PC-3 (cell line): Measurements from ENCODE around the gene CRLF2. TPM values are rescaled to one million over a fixed set of nuclear protein-coding genes. Genes with fewer than 3 reads are reported as not detected.

Experiments
- ATAC-seq: fragments of 200-7000 bp; cut with Tn5 transposase; 2 replicates; pipeline ENCODE4 v1.9.1; 2020; ENCODE audit warnings: mild to moderate bottlenecking, moderate library complexity
- BruUV-seq: library from RNA; stranded (reverse); fragments of 400-500 nt; replicated peaks from 2 replicates; lab custom pipeline; 2021; lab: Mats Ljungman, UMichigan
- CTCF ChIA-PET: fragments of 300-600 bp; sonication (Branson Sonifier 250); formaldehyde crosslinking; loops from one replicate; lab custom pipeline; 2022; ENCODE audit warnings: antibody characterized with exemption; lab: Charles Lee
- POLR2A ChIA-PET: fragments of 300-600 bp; sonication (Branson Sonifier 250); formaldehyde crosslinking; loops from one replicate; lab custom pipeline; 2022; ENCODE audit warnings: antibody characterized with exemption; ENCODE audit not compliant: unreplicated experiment; lab: Charles Lee
- DNase-seq: peaks from one replicate; pipeline ENCODE4 v3.0.0-alpha.2; 2015
- H2AFZ ChIP-seq: fragments of 300-600 bp; sonication (generic); 2 replicates; pipeline ENCODE4 v1.6.0; 2016; ENCODE audit warnings: antibody characterized with exemption, low read length
- H3F3A ChIP-seq: fragments of 300-600 bp; sonication (generic); one replicate; pipeline ENCODE4 v1.6.0; 2017; ENCODE audit warnings: antibody characterized with exemption, low read length, control low read depth, mild to moderate bottlenecking; ENCODE audit not compliant: unreplicated experiment
- H3K27ac ChIP-seq: fragments of 300-600 bp; sonication (generic); 2 replicates; pipeline ENCODE4 v1.5.1; 2016; ENCODE audit warnings: mild to moderate bottlenecking, low read length
- H3K27me3 ChIP-seq: fragments of 300-600 bp; sonication (generic); 2 replicates; pipeline ENCODE4 v1.6.1; 2016; ENCODE audit warnings: low read length, mixed read lengths
- H3K36me3 ChIP-seq: fragments of 300-600 bp; sonication (generic); 2 replicates; pipeline ENCODE4 v1.6.1; 2016; ENCODE audit warnings: low read depth, mixed run types, low read length, mixed read lengths
- H3K4me1 ChIP-seq: fragments of 300-600 bp; sonication (generic); 2 replicates; pipeline ENCODE4 v1.5.1; 2016; ENCODE audit warnings: low read length; ENCODE audit not compliant: insufficient read depth
- H3K4me2 ChIP-seq: fragments of 300-600 bp; sonication (generic); 2 replicates; pipeline ENCODE4 v1.6.0; 2016; ENCODE audit warnings: low read length
- H3K4me3 ChIP-seq: fragments of 300-600 bp; sonication (generic); 2 replicates; pipeline ENCODE4 v1.5.1; 2016; ENCODE audit warnings: mild to moderate bottlenecking, low read length, mixed read lengths
- H3K79me2 ChIP-seq: fragments of 300-600 bp; sonication (generic); 2 replicates; pipeline ENCODE4 v1.6.1; 2017; ENCODE audit warnings: low read length, mixed read lengths
- H3K9ac ChIP-seq: fragments of 300-600 bp; sonication (generic); 2 replicates; pipeline ENCODE4 v1.6.0; 2016; ENCODE audit warnings: mild to moderate bottlenecking, low read length
- H3K9me2 ChIP-seq: fragments of 300-600 bp; sonication (generic); replicated peaks from 2 replicates; pipeline ENCODE4 v1.6.1; 2016; ENCODE audit warnings: mixed run types, low read length, mixed read lengths
- H3K9me3 ChIP-seq: fragments of 300-600 bp; sonication (generic); 2 replicates; pipeline ENCODE4 v1.6.1; 2016; ENCODE audit warnings: low read length, mixed read lengths
- H4K20me1 ChIP-seq: fragments of 300-600 bp; sonication (generic); 2 replicates; pipeline ENCODE4 v1.6.1; 2016; ENCODE audit warnings: low read length, mixed read lengths
- EZH2 ChIP-seq: fragments of 300-600 bp; sonication (generic); IDR thresholded peaks from one replicate; pipeline ENCODE4 v1.6.1; 2017; ENCODE audit warnings: antibody characterized with exemption, mild to moderate bottlenecking, low read length; ENCODE audit not compliant: unreplicated experiment
- EZH2phosphoT487 ChIP-seq: fragments of 300-600 bp; sonication (generic); IDR thresholded peaks from 2 replicates; pipeline ENCODE4 v1.6.1; 2018; ENCODE audit warnings: mild to moderate bottlenecking, antibody characterized with exemption, low read length, borderline replicate concordance
- intact Hi-C: fragments of 100-400 bp; cut with micrococcal nuclease; formaldehyde crosslinking; loops from 2 replicates; pipeline ENCODE4 v1.9.0; 2023
- total RNA-seq: library from RNA; depleted of rRNA; stranded (reverse); fragments of >200 nt; gene quantifications from 2 replicates; pipeline ENCODE4 v1.2.3, GENCODE V29; 2014; rRNA removed
- TF ChIP-seq, protein P1 (sequence below): fragments of 300-600 bp; sonication (generic); conservative IDR thresholded peaks from 2 replicates; pipeline ENCODE4 v1.5.1; 2017; ENCODE audit warnings: antibody characterized with exemption, low read depth, mild to moderate bottlenecking, low read length

The CRLF2 gene
- total RNA-seq, 1 experiment from 2014 or later = not detected

DNA sequence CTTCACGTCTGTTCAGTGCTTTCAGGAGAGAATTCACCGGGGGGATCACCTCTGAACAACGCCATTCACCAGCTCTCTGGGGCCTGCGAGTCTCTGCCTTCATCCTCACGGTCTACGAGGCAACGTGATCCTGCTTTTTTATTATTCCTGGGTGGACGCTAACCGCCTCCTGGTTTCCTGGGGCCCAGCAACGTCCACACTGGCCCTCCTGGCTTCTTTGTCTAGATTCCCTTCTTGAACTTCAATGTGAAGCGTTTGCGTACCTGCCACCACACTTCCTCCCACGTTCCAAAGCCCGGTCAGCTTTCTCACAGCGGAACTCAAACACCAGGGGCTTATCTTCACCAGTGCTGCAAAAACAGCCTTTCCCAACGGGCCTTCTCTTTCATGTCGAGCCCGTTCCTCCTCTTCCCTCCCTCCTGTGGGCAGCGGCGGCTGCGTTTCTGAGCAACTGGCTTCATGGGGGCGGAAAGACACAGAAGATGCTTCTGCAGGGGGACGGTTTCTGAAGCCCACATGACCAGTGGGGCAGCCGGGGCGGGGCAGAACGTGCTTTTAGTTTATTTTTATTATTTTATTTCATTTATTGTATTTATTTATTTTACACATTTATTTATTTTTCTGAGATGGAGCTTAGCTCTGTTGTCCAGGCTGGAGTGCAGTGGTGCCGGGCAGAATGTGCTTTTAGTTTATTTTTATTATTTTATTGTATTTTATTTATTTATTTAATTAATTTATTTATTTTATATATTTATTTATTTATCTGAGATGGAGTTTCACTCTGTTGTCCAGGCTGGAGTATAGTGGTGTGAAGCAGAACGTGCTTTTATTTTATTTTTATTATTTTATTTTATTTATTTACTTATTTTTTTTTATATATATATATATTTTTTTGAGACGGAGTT, 64.6 kb downstream of the CRLF2 start:
- Histone ChIP-seq H3K9ac (no peak overlapping the region), H3K27me3 (peaks cover 19% of the 10 kb centered on the region), H3K9me3 (no peaks in the 10 kb centered on the region), H3K27ac (no peak overlapping the region), H3F3A (no peaks in the 10 kb centered on the region), H3K9me2 (no peaks in the 10 kb centered on the region), H3K79me2 (no peaks in the 10 kb centered on the region), H3K36me3 (no peaks in the 10 kb centered on the region), H4K20me1 (no peaks in the 10 kb centered on the region), H3K4me1 (no peaks in the 10 kb centered on the region), H3K4me2 (no peak overlapping the region), H2AFZ (no peak overlapping the region), H3K4me3 (no peak overlapping the region)
- BruUV-seq = no TSS peak
- no peak for DNase-seq
- intact Hi-C loops = no loop called here
- TF ChIP-seq, protein P1, sequence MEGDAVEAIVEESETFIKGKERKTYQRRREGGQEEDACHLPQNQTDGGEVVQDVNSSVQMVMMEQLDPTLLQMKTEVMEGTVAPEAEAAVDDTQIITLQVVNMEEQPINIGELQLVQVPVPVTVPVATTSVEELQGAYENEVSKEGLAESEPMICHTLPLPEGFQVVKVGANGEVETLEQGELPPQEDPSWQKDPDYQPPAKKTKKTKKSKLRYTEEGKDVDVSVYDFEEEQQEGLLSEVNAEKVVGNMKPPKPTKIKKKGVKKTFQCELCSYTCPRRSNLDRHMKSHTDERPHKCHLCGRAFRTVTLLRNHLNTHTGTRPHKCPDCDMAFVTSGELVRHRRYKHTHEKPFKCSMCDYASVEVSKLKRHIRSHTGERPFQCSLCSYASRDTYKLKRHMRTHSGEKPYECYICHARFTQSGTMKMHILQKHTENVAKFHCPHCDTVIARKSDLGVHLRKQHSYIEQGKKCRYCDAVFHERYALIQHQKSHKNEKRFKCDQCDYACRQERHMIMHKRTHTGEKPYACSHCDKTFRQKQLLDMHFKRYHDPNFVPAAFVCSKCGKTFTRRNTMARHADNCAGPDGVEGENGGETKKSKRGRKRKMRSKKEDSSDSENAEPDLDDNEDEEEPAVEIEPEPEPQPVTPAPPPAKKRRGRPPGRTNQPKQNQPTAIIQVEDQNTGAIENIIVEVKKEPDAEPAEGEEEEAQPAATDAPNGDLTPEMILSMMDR = no peak
- no peak for TF ChIP-seq EZH2phosphoT487
- TF ChIP-seq EZH2 = no peak
- ATAC-seq = no peak
- ChIA-PET CTCF (no interaction called here), POLR2A (no interaction called here)

DNA sequence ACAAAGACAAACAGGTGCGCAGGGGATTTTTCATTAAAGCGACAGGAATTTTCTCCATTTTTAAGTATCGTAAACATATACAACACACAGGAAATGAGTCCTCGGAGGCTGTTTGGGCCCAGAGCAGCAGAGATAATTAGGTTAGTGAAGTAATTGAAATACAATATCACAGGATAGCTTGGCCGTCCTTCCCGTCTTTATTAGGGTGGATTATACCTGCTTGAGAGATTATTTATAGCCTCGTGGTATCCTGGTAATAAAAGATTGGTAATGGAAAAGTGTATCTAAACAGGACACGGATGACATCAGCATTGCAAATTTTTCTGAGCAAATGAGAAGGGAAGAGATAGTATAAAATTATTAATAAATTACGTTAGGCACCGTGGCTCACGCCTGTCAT, 68.2 kb downstream of the CRLF2 start:
- DNase-seq = no peak
- Histone ChIP-seq H4K20me1 (no peaks in the 10 kb centered on the region), H3K27me3 (peaks cover 18% of the 10 kb centered on the region), H3K9ac (no peak overlapping the region), H3K27ac (no peak overlapping the region), H3K9me2 (no peaks in the 10 kb centered on the region), H3K79me2 (no peaks in the 10 kb centered on the region), H3K4me3 (no peak overlapping the region), H3K4me2 (no peak overlapping the region), H3F3A (no peaks in the 10 kb centered on the region), H3K9me3 (no peaks in the 10 kb centered on the region), H2AFZ (no peak overlapping the region), H3K36me3 (no peaks in the 10 kb centered on the region), H3K4me1 (no peaks in the 10 kb centered on the region)
- ATAC-seq = no peak
- TF ChIP-seq, protein P1 = no peak
- TF ChIP-seq EZH2phosphoT487 (no peak), EZH2 (no peak)
- CTCF ChIA-PET = no interaction called here
- BruUV-seq = no TSS peak
- POLR2A ChIA-PET = no interaction called here
- intact Hi-C loops = no loop called here

Other genes starting within 250 kb of the CRLF2 start
- 0.63 and 3.8 TPM in 2 replicates for gene CSF2RA, start 56.2 kb upstream of the CRLF2 start, total RNA-seq
- not detected in 2 replicates for gene IL3RA, start 124.1 kb upstream of the CRLF2 start, total RNA-seq
- gene SLC25A6, start 179.5 kb upstream of the CRLF2 start, total RNA-seq = 169 and 178 TPM in 2 replicates
- 6.7 and 10.1 TPM in 2 replicates for gene ASMTL, start 240.3 kb upstream of the CRLF2 start, total RNA-seq